ENCODE measurements around the gene NOS1AP.

DNA sequence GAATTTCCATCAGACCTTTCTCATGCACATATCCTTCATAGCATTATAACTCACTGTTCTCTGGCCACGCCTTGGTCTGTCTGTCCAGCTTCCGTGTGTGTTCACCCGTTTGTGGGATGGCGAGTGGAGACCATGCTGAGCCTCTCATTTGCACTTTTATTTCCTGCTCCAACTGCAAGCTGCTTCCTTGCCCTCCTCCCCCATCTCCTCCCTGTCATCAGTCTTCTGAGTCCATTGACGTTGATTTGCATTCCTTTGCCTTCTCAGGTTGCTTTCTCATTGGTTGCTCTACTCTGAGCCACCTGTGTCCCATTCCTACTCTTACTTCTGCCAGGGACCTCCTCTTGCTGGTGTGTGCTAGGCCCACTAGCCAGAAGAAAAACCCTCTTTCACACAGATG is 146.4 kb downstream of the NOS1AP start:
- TF ChIP-seq POLR2A (IDR thresholded peaks at IDR 0.05; ENCODE audit: low read depth, low read length) (no peak), POLR2AphosphoS5 (IDR thresholded peaks at IDR 0.05; ENCODE audit: low read depth, low read length) (no peak)
